ENCODE data around the gene NOTCH1.

The NOTCH1 gene

DNA sequence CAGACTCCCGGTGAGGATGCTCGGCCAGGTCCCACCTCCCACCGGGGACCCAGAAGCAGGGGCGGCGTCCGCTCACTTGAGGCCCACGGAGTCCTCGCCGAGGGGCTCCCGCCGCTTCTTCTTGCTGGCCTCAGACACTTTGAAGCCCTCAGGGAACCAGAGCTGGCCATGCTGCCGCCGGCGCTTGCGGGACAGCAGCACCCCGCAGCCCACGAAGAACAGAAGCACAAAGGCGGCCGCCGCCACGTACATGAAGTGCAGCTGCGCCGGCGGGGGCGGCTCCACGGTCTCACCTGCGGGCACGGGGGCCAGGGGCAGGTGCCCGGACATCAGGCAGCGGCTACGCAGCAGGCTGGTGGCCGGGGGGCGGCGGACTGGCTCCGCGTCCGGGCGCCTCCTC, 43.7 kb downstream of the NOTCH1 start:
- no peak overlapping the region for H3K4me3 ChIP-seq (replicated peaks; ENCODE audit: low read depth, low read length)
- DNase-seq (ENCODE audit: extremely low read depth, low read depth), result no peak
- TF ChIP-seq, protein P1, sequence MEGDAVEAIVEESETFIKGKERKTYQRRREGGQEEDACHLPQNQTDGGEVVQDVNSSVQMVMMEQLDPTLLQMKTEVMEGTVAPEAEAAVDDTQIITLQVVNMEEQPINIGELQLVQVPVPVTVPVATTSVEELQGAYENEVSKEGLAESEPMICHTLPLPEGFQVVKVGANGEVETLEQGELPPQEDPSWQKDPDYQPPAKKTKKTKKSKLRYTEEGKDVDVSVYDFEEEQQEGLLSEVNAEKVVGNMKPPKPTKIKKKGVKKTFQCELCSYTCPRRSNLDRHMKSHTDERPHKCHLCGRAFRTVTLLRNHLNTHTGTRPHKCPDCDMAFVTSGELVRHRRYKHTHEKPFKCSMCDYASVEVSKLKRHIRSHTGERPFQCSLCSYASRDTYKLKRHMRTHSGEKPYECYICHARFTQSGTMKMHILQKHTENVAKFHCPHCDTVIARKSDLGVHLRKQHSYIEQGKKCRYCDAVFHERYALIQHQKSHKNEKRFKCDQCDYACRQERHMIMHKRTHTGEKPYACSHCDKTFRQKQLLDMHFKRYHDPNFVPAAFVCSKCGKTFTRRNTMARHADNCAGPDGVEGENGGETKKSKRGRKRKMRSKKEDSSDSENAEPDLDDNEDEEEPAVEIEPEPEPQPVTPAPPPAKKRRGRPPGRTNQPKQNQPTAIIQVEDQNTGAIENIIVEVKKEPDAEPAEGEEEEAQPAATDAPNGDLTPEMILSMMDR (IDR thresholded peaks at IDR 0.05; ENCODE audit: low read depth, low read length, missing control alignments), result no peak

DNA sequence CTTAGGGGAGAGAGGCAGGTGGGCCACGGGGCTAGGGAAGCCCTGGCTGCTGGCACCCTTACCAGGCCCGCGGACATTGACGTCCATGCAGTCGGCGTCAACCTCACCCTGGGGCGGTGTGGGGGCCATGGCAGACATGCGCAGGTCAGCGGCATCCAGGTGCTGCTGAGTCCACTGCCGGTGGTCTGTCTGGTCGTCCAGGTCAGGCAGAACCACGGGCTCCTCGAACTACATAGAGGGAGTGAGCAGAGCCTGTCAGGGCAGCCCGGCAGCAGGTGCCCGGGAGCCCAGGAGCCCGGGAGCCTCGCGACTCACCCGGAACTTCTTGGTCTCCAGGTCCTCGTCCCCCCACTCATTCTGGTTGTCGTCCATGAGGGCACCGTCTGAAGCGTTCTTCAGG, 44.2 kb downstream of the NOTCH1 start:
- DNase-seq (ENCODE audit: extremely low read depth, low read depth), result no peak
- no peak overlapping the region for H3K4me3 ChIP-seq (replicated peaks; ENCODE audit: low read depth, low read length)
- TF ChIP-seq, protein P1 (IDR thresholded peaks at IDR 0.05; ENCODE audit: low read depth, low read length, missing control alignments), result no peak

DNA sequence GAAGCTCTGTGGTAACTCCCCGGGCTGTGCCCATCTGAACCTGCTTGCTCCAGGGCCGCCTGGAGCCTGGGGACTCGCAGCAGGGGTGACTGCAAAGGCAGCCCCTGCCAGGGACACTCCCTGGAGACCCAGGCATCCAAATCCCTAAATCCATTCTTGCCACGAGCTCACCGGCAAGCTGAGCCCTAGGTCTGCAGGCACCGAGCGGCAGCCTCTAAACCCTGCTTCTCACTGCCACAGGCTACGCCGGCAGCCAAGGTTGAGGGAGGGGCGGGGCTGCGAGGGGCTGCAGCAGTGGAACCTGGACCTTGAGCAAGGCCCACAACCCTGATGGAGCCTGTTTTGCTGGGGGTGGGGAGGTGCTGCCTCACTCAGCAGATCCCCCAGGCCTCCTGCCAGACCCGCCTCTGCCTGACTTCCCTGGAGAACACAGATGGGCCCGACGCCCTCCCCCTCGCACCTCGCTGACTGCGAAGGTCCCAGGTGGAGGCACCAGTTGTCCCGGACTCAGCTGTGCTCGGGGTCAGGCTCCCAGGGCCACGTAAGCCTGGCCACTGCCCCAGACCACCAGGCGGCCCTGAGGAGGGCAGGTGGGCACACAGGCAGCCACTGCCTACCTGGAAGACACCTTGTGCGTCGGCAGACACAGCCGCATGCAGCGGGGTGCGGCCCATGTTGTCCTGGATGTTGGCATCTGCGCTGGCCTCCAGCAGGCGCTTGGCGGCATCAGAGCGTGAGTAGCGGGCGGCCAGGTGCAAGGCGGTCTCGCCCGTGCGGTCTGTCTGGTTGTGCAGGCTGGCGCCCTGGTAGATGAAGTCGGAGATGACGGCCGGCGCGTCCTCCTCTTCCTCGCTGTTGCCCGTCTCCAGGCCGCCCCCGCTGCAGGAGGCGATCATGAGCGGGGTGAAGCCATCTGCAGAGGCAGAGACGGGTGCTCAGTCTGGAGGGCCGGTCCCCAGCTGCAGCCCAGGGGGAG, 45.6 kb downstream of the NOTCH1 start:
- no peak for DNase-seq (ENCODE audit: extremely low read depth, low read depth)
- TF ChIP-seq, protein P1 (IDR thresholded peaks at IDR 0.05; ENCODE audit: low read depth, low read length, missing control alignments), result no peak
- H3K4me3 ChIP-seq (replicated peaks; ENCODE audit: low read depth, low read length), result no peak overlapping the region

DNA sequence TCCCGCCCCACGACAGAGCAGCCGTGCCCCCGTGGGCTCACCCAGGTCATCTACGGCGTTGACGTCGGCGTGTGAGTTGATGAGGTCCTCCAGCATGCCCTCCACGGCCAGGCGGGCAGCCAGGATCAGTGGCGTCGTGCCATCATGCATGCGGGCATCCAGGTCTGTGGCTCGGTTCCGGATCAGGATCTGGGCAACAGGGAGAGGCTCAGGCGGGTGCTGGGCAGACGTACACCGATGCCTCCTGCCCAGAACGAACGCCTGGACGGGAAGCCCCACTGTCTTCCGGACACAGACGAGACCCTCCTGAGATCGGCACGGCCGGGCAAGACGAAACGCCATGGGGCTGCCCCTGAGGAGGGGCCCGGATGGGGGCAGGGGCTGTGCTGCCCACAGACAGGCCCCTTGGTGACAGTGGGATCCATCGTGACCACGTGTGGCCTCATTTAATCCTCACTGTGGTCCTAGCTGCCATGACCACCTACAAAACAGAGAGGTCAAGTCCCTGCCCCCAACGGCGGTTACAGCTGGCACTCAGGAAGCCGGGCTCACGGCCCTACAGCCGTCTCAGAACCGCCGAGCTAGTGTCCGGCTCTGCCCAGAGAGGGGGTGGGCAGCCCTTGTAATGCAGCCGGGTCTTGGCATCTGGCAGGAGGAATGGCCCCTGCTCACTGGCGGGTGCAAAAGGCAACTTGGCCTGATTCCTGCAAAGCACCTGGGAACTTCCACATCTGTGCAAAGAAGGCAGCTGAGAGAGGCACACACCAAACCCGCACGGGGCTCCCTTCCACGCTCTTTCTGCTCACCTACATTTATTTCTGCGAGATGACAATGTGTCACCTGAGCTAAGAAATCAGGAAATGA, 46.5 kb downstream of the NOTCH1 start:
- TF ChIP-seq, protein P1 (IDR thresholded peaks at IDR 0.05; ENCODE audit: low read depth, low read length, missing control alignments), result no peak
- no peak for DNase-seq (ENCODE audit: extremely low read depth, low read depth)
- no peak overlapping the region for H3K4me3 ChIP-seq (replicated peaks; ENCODE audit: low read depth, low read length)

DNA sequence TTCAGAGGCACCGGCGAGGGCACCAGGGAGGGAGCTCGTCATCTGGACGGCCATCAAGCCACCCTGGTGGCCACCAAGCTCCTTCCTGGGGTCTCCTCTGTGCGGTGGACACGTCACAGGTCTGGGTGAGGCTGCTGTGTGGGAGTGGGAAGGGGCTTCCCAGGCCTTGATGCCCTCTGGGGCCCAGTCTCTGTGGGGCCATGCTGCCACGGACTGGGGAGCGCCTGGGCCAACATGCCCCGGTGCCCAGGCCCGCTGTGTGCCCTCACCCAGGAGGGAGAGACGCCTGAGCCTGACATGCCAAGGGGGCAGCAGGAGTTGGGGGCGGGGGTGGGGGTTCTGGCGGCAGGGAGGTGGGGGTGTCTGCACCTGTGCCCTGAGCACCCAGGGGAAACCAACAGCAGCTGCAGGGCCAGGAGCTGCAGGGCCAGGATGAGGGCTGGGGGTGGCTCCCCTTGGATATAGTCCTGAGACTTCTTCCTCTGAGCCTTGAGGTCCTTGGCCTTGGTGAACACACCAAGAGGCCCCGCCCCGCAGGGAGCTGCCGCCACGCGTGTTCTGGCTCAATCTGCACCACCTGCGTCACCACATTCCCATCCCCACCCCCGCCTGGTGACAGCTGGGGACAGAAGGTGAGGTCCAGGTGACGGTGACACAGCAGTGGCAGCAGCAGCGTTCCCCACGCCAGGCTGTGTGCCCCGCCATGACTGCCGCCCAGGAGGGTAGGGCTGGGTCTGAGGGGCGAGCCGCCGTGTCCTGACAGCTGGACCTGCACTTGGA, 47.7 kb downstream of the NOTCH1 start:
- H3K4me3 ChIP-seq (replicated peaks; ENCODE audit: low read depth, low read length), result no peak overlapping the region
- TF ChIP-seq, protein P1 (IDR thresholded peaks at IDR 0.05; ENCODE audit: low read depth, low read length, missing control alignments), result no peak
- DNase-seq (ENCODE audit: extremely low read depth, low read depth), result no peak

Measured in HFF-Myc (cell line).